Body of pancreas (tissue), 4 donors: Measurements from ENCODE around the gene FOXE3. TPM values are rescaled to one million over a fixed set of nuclear protein-coding genes. Genes with fewer than 3 reads are reported as not detected.

Experiments
- ATAC-seq: fragments of 150-250 bp; one replicate; pipeline ENCODE4 v1.9.1; 2016
- DNase-seq, 4 donors: peaks; one replicate each; pipeline ENCODE4 v3.0.0-alpha.2; 2019
- H3K27ac ChIP-seq, 4 donors: fragments of 200-600 bp; sonication (generic); 1 replicate in 3 of 4; 2 replicates in 1 of 4; pipeline versions ENCODE4 v1.5.1 to v1.6.1; 2016 to 2019; ENCODE audit warnings: mild to moderate bottlenecking in 1 of 4, mixed read lengths in 1 of 4, moderate library complexity in 1 of 4
- H3K27me3 ChIP-seq, 2 donors: fragments of 200-600 bp; sonication (generic); one replicate each; pipeline ENCODE4 v1.6.0; 2016; ENCODE audit warnings: mild to moderate bottlenecking in 1 of 2
- H3K36me3 ChIP-seq, 2 donors: fragments of 200-600 bp; sonication (generic); replicated peaks in 1 of 2; 2 replicates each; pipeline ENCODE4 v1.5.1; 2016; ENCODE audit warnings: low read depth in 2 of 2; ENCODE audit not compliant: insufficient read depth in 1 of 2
- H3K4me1 ChIP-seq: fragments of 200-600 bp; sonication (generic); one replicate; pipeline ENCODE4 v1.6.0; 2016
- H3K4me3 ChIP-seq, 2 donors: fragments of 200-600 bp; sonication (generic); 1 replicate in 1 of 2; 2 replicates in 1 of 2; pipeline ENCODE4 v1.5.1; 2016 to 2019
- H3K9me3 ChIP-seq, 3 donors: fragments of 200-600 bp; sonication (generic); 1 replicate in 2 of 3; 2 replicates in 1 of 3; pipeline ENCODE4 v1.5.1; 2016
- CTCF ChIP-seq, 7 experiments: fragments of 450-650 bp in 4 of 7; fragments of 200-600 bp in 3 of 7; sonication (generic) in 3 of 7; IDR thresholded peaks; one replicate each; pipeline ENCODE4 v1.5.1; 2016 to 2019; ENCODE audit warnings: antibody characterized with exemption in 7 of 7
- POLR2A ChIP-seq, 3 donors: fragments of 450-650 bp; IDR thresholded peaks; one replicate each; pipeline ENCODE4 v1.6.1; 2016; ENCODE audit warnings: antibody characterized with exemption in 3 of 3, mild to moderate bottlenecking in 2 of 3
- WGBS, 2 donors: methylation state at CpG; one replicate each; pipeline ENCODE4 v1.1.5; 2017; 5-methylcytosine and 5-hydroxymethylcytosine counted together
- intact Hi-C: fragments of 100-400 bp; cut with DNase I; formaldehyde crosslinking; loops from one replicate; pipeline ENCODE4 v1.15.1; 2023
- total RNA-seq, 2 donors: library from RNA; depleted of rRNA; stranded (reverse); fragments of >200 nt; gene quantifications; one replicate each; pipeline ENCODE4 v1.1.0, GENCODE V29; 2016

Gene FOXE3
- total RNA-seq, 2 donors from 2014 or later, result not detected

GRCh38 chr1:47432071-47433036, 16.3 kb downstream of the FOXE3 start:
- peak; percentile 68 for ATAC-seq
- WGBS, 2 donors, result 3 to 7% methylated on average over 28 to 32 of the region's 32 CpGs
- peaks cover 0 to 39% of the 10 kb centered on the region in 2 donors for H3K27me3 ChIP-seq
- peak; percentile 83 to 88 (median 84) for DNase-seq
- no peaks in the 10 kb centered on the region for H3K9me3 ChIP-seq
- H3K4me3 ChIP-seq, result no peak overlapping the region
- H3K36me3 ChIP-seq, result no peaks in the 10 kb centered on the region
- TF ChIP-seq CTCF (IDR thresholded peaks at IDR 0.05), result peak; percentile 42 to 85 (median 79)
- no peak for TF ChIP-seq POLR2A (IDR thresholded peaks at IDR 0.05)
- intact Hi-C loops, result loop anchor here (5.0 kb wide), 1 partner anchor 280 kb away; no protein-coding TSS in a partner anchor
- H3K27ac ChIP-seq, result no peak overlapping the region
- H3K4me1 ChIP-seq, result peaks cover 44% of the 10 kb centered on the region

GRCh38 chr1:47433037-47433421, 16.9 kb downstream of the FOXE3 start:
- Histone ChIP-seq H3K27ac (no peak overlapping the region), H3K4me1 (peaks cover 46% of the 10 kb centered on the region), H3K4me3 (no peak overlapping the region), H3K9me3 (no peaks in the 10 kb centered on the region), H3K36me3 (no peaks in the 10 kb centered on the region), H3K27me3 (peaks cover 0 to 39% of the 10 kb centered on the region in 2 donors)
- whole genome bisulfite sequencing, 2 donors, result 29 to 36% methylated on average over 16 to 17 of the region's 17 CpGs
- no peak for DNase-seq
- no peak for TF ChIP-seq CTCF (IDR thresholded peaks at IDR 0.05)
- no peak for TF ChIP-seq POLR2A (IDR thresholded peaks at IDR 0.05)
- ATAC-seq, result no peak
- intact Hi-C loops, result loop anchor here (5.0 kb wide), 1 partner anchor 279 kb away; no protein-coding TSS in a partner anchor

- Histone ChIP-seq H3K4me3 (no peak overlapping the region), H3K9me3 (no peaks in the 10 kb centered on the region), H3K27ac (no peak overlapping the region), H3K36me3 (no peaks in the 10 kb centered on the region), H3K4me1 (peaks cover 48% of the 10 kb centered on the region), H3K27me3 (peaks cover 1 to 41% of the 10 kb centered on the region in 2 donors)
- DNase-seq (no peak), ATAC-seq (no peak)
- intact Hi-C loops, result loop anchor here (5.0 kb wide), 1 partner anchor 279 kb away; no protein-coding TSS in a partner anchor
- WGBS, 2 donors, result 17 to 25% methylated on average over 26 to 30 of the region's 30 CpGs
- TF ChIP-seq CTCF (IDR thresholded peaks at IDR 0.05) (no peak), POLR2A (IDR thresholded peaks at IDR 0.05) (no peak)
These were observed 17.5 kb downstream of the FOXE3 start for GRCh38 chr1:47433477-47434050.

- Histone ChIP-seq H3K27me3 (peaks cover 8 to 47% of the 10 kb centered on the region in 2 donors), H3K36me3 (no peaks in the 10 kb centered on the region), H3K27ac (no peak overlapping the region), H3K9me3 (no peaks in the 10 kb centered on the region), H3K4me3 (no peak overlapping the region), H3K4me1 (peaks cover 55% of the 10 kb centered on the region)
- 9 to 12% methylated on average over 51 of the region's 51 CpGs for whole genome bisulfite sequencing, 2 donors
- intact Hi-C loops, result loop anchor here (5.0 kb wide), 1 partner anchor 278 kb away; no protein-coding TSS in a partner anchor
- TF ChIP-seq CTCF (IDR thresholded peaks at IDR 0.05) (no peak), POLR2A (IDR thresholded peaks at IDR 0.05) (no peak)
- ATAC-seq, result no peak
- DNase-seq, result peak; percentile 62 to 78 (median 72)
These were observed 18.2 kb downstream of the FOXE3 start for GRCh38 chr1:47434051-47434842.
